GM12801 (cell line): ENCODE measurements around the gene PACRG.

Source experiments
- TF ChIP-seq, protein P1 (sequence below): IDR thresholded peaks from one replicate; pipeline ENCODE4 v1.5.1; 2011; ENCODE audit warnings: control low read depth; ENCODE audit not compliant: insufficient read length; ENCODE audit errors: extremely low read depth

PACRG gene

DNA sequence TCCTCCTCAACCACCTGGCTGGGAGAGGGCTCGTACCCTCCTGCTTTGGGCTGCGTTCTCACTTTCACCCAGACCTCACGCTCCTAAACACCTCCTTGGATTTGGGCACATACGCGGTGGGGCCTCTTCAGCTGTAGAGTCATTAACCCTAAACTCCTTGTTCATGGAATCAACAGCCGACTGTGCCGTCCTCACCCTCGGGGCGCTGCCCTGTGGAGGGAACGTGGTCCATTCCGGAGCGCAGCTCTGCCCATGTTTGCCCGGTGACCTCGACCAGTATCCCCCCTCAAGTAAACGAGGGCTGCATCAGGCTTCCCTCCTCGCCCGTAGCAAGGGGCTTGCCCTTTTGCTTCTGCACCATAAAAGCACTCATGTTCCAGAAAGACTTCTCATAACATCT is 512.8 kb downstream of the PACRG start:
- TF ChIP-seq, protein P1, sequence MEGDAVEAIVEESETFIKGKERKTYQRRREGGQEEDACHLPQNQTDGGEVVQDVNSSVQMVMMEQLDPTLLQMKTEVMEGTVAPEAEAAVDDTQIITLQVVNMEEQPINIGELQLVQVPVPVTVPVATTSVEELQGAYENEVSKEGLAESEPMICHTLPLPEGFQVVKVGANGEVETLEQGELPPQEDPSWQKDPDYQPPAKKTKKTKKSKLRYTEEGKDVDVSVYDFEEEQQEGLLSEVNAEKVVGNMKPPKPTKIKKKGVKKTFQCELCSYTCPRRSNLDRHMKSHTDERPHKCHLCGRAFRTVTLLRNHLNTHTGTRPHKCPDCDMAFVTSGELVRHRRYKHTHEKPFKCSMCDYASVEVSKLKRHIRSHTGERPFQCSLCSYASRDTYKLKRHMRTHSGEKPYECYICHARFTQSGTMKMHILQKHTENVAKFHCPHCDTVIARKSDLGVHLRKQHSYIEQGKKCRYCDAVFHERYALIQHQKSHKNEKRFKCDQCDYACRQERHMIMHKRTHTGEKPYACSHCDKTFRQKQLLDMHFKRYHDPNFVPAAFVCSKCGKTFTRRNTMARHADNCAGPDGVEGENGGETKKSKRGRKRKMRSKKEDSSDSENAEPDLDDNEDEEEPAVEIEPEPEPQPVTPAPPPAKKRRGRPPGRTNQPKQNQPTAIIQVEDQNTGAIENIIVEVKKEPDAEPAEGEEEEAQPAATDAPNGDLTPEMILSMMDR: no peak

- TF ChIP-seq, protein P1: no peak
These were observed 513.9 kb downstream of the PACRG start for GRCh38 chr6:163241683-163242082.

GRCh38 chr6:163243083-163243482 is 515.3 kb downstream of the PACRG start:
- TF ChIP-seq, protein P1: no peak

GRCh38 chr6:163243692-163244589 is 516.2 kb downstream of the PACRG start:
- TF ChIP-seq, protein P1: no peak

DNA sequence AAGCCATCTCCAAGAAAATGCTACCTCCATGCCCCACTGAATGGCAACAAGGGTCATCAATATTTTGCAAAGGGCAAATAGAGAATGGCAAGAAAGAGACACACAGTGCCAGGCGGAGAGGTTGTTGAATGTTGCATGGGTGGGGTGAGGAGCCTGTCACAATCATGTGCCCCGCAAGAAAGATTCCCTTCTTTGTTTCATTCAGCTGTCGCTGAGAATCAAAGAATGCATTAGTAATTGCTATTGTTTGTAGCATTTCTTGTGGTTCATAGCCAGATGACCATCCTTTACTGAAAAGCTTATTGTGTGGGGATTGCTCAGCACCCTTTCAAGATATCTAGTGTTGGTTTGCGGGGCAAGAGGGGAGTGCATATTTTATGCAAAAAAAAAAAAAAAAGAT is 520.3 kb downstream of the PACRG start:
- TF ChIP-seq, protein P1: no peak

GRCh38 chr6:163249651-163250101 is 521.9 kb downstream of the PACRG start:
- TF ChIP-seq, protein P1: no peak

DNA sequence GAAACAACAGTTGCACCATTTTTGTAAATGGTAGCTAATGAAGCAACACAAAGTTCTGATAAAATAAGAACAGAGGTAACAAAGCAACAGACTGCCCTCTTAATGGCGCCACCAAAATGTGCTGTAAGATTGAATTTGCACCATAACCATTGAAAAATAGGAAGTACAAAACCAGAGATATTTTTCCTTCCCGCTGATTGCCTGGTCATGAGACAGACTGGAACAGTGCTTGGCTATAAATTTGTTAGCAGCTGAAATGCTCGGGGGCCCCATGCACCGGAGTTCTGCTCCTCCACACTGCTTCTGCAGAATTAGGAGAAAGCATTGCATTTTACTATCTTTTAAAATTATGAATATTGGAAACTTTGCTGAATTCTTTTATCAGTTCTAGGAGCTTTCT is 522.3 kb downstream of the PACRG start:
- TF ChIP-seq, protein P1: no peak
